Hair follicle dermal papilla cell (primary cell): ENCODE results near the gene PGBD1. TPM values are rescaled to one million over a fixed set of nuclear protein-coding genes. Genes with fewer than 3 reads are reported as not detected.

Experiments used
- small RNA-seq: library from RNA; depleted of rRNA; stranded (forward); fragments of <200 nt; gene quantifications from one replicate; pipeline ENCODE3, GENCODE V24; 2012
- total RNA-seq: library from RNA; depleted of rRNA; stranded (reverse); fragments of >200 nt; gene quantifications from 2 replicates; pipeline ENCODE4 v1.2.3, GENCODE V29; 2012

PGBD1 gene
- 5.3 and 7.0 TPM in 2 replicates for total RNA-seq

GRCh38 chr6:28281288-28282064, at the start of gene PGBD1:
Gene PGBD1 (plus strand): TSS chr6:28281572. CDS start chr6:28283814, 2,242 bp downstream.

GRCh38 chr6:28252009-28252975, 29.1 kb upstream of the PGBD1 start, which contains the start of gene ZKSCAN4:
Gene ZKSCAN4 (minus strand): TSS chr6:28252269. CDS start chr6:28251980, 289 bp downstream.

GRCh38 chr6:28258877-28259777, 22.2 kb upstream of the PGBD1 start, which contains the start of gene NKAPL:
Gene NKAPL (plus strand): TSS chr6:28259297. CDS start chr6:28259372, 75 bp downstream.

GRCh38 chr6:28266962-28267694, 14.2 kb upstream of the PGBD1 start, which contains the start of gene ZSCAN26:
Gene ZSCAN26 (plus strand): TSS chr6:28267143. CDS start chr6:28271920, 4,777 bp downstream.

GRCh38 chr6:28335564-28336283, 54.4 kb downstream of the PGBD1 start, which contains the start of gene ZSCAN31:
Gene ZSCAN31 (minus strand): TSS chr6:28336148. CDS start chr6:28329683, 6,465 bp downstream.

GRCh38 chr6:28349892-28350737, 68.7 kb downstream of the PGBD1 start, which contains the start of gene ZKSCAN3:
Gene ZKSCAN3 (plus strand): TSS chr6:28349947. CDS start chr6:28359587, 9,640 bp downstream.

Small RNA genes lying within 50 kb of the gene (small RNA-seq; reads per million reads assigned to genes)
- gene AL021997.1, result not detected
- gene AL021997.2, result not detected

Other genes starting within 250 kb of the PGBD1 start
- gene ZNF165, start 201.0 kb upstream of the PGBD1 start, total RNA-seq, result 0.32 and 0.49 TPM in 2 replicates
- gene ZSCAN16, start 157.0 kb upstream of the PGBD1 start, total RNA-seq, result 1.9 and 2.7 TPM in 2 replicates
- 24.4 and 31.2 TPM in 2 replicates for gene ZKSCAN8, start 139.7 kb upstream of the PGBD1 start, total RNA-seq
- gene ZSCAN9, start 56.3 kb upstream of the PGBD1 start, total RNA-seq, result 9.6 and 14.6 TPM in 2 replicates
- gene ZKSCAN4, start 29.3 kb upstream of the PGBD1 start, total RNA-seq, result 4.5 and 6.0 TPM in 2 replicates
- gene NKAPL, start 22.3 kb upstream of the PGBD1 start, total RNA-seq, result 0.65 and 0.73 TPM in 2 replicates
- gene ZSCAN26, start 14.4 kb upstream of the PGBD1 start, total RNA-seq, result 20.3 and 24.7 TPM in 2 replicates
- 1.3 and 2.3 TPM in 2 replicates for gene ZSCAN31, start 54.6 kb downstream of the PGBD1 start, total RNA-seq
- gene ZKSCAN3, start 68.4 kb downstream of the PGBD1 start, total RNA-seq, result 2.6 and 3.1 TPM in 2 replicates
- 6.7 and 7.2 TPM in 2 replicates for gene ZSCAN12, start 118.2 kb downstream of the PGBD1 start, total RNA-seq
- 4.0 and 4.5 TPM in 2 replicates for gene ZSCAN23, start 161.9 kb downstream of the PGBD1 start, total RNA-seq
- not detected in 2 replicates for gene GPX6, start 234.2 kb downstream of the PGBD1 start, total RNA-seq
- gene GPX5, start 244.3 kb downstream of the PGBD1 start, total RNA-seq, result not detected in 2 replicates